ENCODE results near the gene GLIS2. TPM values are rescaled to one million over a fixed set of nuclear protein-coding genes. Genes with fewer than 3 reads are reported as not detected.

Gene GLIS2
- total RNA-seq, result 10 to 100 TPM in 1 of 4 donors, 1 to 10 TPM in 3; 5.7 to 26.9 (median 7.9) TPM

DNA sequence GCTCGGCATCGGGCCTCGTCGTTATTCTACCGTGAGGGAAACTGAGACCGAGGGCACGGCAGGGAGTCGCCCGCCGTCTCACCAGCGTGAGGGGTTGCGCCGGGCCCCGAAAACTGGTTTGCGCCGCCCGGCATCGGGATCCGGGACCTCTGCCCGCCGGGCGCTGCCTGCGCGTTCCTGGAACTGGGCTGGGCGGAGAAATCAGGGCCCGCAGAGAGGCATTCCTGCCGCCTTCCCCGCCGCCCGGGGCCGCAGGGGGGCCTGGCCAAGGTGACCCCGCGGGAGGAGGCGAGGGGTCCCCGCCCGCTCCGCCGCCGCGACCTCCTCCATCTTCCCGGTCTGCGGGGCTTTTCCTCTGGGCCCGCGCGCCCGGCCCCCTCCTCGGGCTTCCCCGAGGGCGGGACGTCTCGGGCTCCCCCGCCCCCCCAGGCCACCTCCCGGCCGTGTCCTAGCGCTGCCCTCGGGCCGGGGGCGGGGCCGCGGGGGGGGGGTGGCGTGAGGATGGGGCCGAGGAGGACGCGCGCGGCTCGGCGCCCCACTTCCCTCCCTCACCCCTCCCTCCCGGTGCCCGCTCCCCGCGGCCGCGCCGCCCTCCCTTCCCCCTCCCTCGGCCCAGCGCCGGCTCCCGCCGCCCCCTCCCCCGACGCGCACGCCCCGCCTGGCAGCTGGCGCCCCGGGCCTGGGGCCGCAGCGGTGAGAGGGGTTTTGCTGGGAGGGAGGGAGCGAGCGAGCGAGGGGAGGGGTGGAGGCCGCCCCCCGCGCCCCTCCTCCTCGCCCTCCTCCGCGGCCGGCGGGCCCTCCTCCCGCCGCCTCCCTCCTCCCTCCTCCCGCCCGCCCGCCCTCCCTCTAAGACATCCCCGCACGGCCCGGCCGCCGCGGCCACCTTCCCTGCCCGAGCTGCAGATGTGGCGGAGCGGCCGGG, at the start of gene GLIS2:
Gene GLIS2, plus strand, starts transcription at position 882 of the 922 bp plus-strand sequence. CDS start 16,214 bp downstream, outside the sequence.
- WGBS, 2 donors (ENCODE audit: low coverage in 1 of 2), result no CpG with 5 or more reads among the region's 115 CpGs
- TF ChIP-seq CTCF (IDR thresholded peaks at IDR 0.05), result peak in 1 of 4 experiments; percentile 14
- peak in 1 of 2 donors; percentile 48 for TF ChIP-seq POLR2A (IDR thresholded peaks at IDR 0.05)
- TF ChIP-seq POLR2AphosphoS5 (IDR thresholded peaks at IDR 0.05), result no peak

DNA sequence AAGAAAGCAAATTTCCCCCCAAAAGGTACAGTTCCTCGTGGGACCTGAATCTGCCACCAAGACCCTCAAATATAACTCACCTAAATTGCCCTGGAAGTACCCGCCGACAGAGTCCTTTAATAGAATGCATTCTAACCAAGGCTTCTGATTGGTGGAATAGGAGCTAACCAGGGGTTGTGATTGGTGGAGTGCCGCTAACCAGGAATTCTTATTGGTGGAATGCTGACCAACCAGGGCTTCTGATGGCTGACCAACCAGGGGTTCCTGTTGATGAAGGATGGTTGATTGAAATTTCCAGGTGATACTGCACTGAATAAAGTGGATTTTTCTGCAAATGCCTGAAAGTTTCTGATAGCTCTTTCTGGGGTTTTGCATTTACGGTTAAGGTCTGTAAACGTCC, 49.5 kb upstream of the GLIS2 start:
- ATAC-seq, result no peak
- H3K9me3 ChIP-seq, result no peaks in the 10 kb centered on the region
- H3K27ac ChIP-seq, result no peak overlapping the region
- 88 to 93% methylated on average over 3 to 5 of the region's 6 CpGs for WGBS, 2 donors (ENCODE audit: low coverage in 1 of 2)
- H3K36me3 ChIP-seq, result peaks cover 0 to 18% of the 10 kb centered on the region in 2 donors
- H3K27me3 ChIP-seq, result no peaks in the 10 kb centered on the region
- peaks cover 0 to 40% (median 17%) of the 10 kb centered on the region in 3 donors for H3K4me1 ChIP-seq
- TF ChIP-seq POLR2A (IDR thresholded peaks at IDR 0.05), result no peak
- no peak for TF ChIP-seq POLR2AphosphoS5 (IDR thresholded peaks at IDR 0.05)
- no peak overlapping the region for H3K4me3 ChIP-seq

More for the DNA sequence above, at the start of gene GLIS2:
- ATAC-seq, result peak; percentile 88
- no peaks in the 10 kb centered on the region for H3K36me3 ChIP-seq
- peaks cover 0 to 69% (median 41%) of the 10 kb centered on the region in 3 donors for H3K4me1 ChIP-seq
- peak within 1 kb of the TSS; percentile 80 to 100 (median 98) for H3K27ac ChIP-seq
- peak within 1 kb of the TSS; percentile 54 to 89 for H3K4me3 ChIP-seq
- H3K9me3 ChIP-seq, result no peaks in the 10 kb centered on the region
- H3K27me3 ChIP-seq, result no peaks in the 10 kb centered on the region

GRCh38 chr16:4270091-4270490, 45.8 kb upstream of the GLIS2 start:
- 80 to 86% methylated on average over 1 to 4 of the region's 5 CpGs for WGBS, 2 donors (ENCODE audit: low coverage in 1 of 2)
- H3K27me3 ChIP-seq, result no peaks in the 10 kb centered on the region
- H3K27ac ChIP-seq, result no peak overlapping the region
- H3K4me1 ChIP-seq, result peaks cover 0 to 31% (median 8%) of the 10 kb centered on the region in 3 donors
- no peaks in the 10 kb centered on the region for H3K9me3 ChIP-seq
- no peak overlapping the region for H3K4me3 ChIP-seq
- TF ChIP-seq EP300 (IDR thresholded peaks at IDR 0.05) (no peak), CTCF (IDR thresholded peaks at IDR 0.05) (no peak), POLR2A (IDR thresholded peaks at IDR 0.05) (no peak), POLR2AphosphoS5 (IDR thresholded peaks at IDR 0.05) (no peak)
- no peak for ATAC-seq
- H3K36me3 ChIP-seq, result peaks cover 0 to 3% of the 10 kb centered on the region in 2 donors

DNA sequence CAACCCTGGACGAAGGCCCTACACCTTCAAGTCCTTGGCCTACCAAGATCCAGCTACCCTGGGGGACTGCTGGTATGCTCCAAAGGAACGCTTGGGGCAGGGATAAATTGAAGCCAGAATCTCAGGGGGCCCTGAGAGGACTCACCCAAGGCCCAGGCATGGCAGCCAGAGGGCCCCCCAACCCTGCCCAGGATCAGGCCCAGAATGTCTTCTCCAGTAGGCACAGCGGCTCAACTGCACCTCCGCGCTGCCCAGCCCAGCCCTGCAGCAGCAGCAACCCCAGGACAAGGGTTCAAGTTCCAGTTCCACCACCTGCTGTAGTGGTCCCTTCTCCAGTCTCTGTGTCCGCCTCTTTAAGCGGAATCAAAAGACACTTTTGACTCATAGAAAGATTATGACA, 45.3 kb upstream of the GLIS2 start:
- no peaks in the 10 kb centered on the region for H3K9me3 ChIP-seq
- peaks cover 0 to 3% of the 10 kb centered on the region in 2 donors for H3K36me3 ChIP-seq
- H3K4me1 ChIP-seq, result peaks cover 0 to 31% (median 8%) of the 10 kb centered on the region in 3 donors
- no peaks in the 10 kb centered on the region for H3K27me3 ChIP-seq
- 81 to 100% methylated on average over 2 to 6 of the region's 7 CpGs for WGBS, 2 donors (ENCODE audit: low coverage in 1 of 2)
- TF ChIP-seq EP300 (IDR thresholded peaks at IDR 0.05) (no peak), POLR2AphosphoS5 (IDR thresholded peaks at IDR 0.05) (no peak), POLR2A (IDR thresholded peaks at IDR 0.05) (no peak), CTCF (IDR thresholded peaks at IDR 0.05) (no peak)
- ATAC-seq, result no peak
- peak overlapping the region in 1 of 2 donors; percentile 97 for H3K4me3 ChIP-seq
- H3K27ac ChIP-seq, result peak overlapping the region in 2 of 4 donors; percentile 93 to 95

- no CpG with 5 or more reads among the region's 72 CpGs for WGBS, 2 donors (ENCODE audit: low coverage in 1 of 2)
- peak; percentile 85 for ATAC-seq
- Histone ChIP-seq H3K4me1 (peaks cover 0 to 31% (median 8%) of the 10 kb centered on the region in 3 donors), H3K27ac (peak overlapping the region; percentile 47 to 95 (median 90)), H3K4me3 (peak overlapping the region; percentile 82 to 97), H3K36me3 (peaks cover 0 to 3% of the 10 kb centered on the region in 2 donors), H3K27me3 (no peaks in the 10 kb centered on the region), H3K9me3 (no peaks in the 10 kb centered on the region)
- peak in 1 of 4 experiments; percentile 6 for TF ChIP-seq CTCF (IDR thresholded peaks at IDR 0.05)
- TF ChIP-seq POLR2AphosphoS5 (IDR thresholded peaks at IDR 0.05), result peak; percentile 36
- peak; percentile 41 to 51 for TF ChIP-seq POLR2A (IDR thresholded peaks at IDR 0.05)
- TF ChIP-seq EP300 (IDR thresholded peaks at IDR 0.05), result no peak
Observed at GRCh38 chr16:4271176-4272113, 44.4 kb upstream of the GLIS2 start.

All from gastroesophageal sphincter (tissue), 4 donors.